ENCODE results near the gene NUP58. TPM values are rescaled to one million over a fixed set of nuclear protein-coding genes. Genes with fewer than 3 reads are reported as not detected.

Gene NUP58
- total RNA-seq, 2 experiments from 2014 or later, result 85.6 to 91.0 TPM

GRCh38 chr13:25380082-25380481, 78.7 kb downstream of the NUP58 start:
- ATAC-seq, result no peak
- no peak for DNase-seq
- POLR2A ChIA-PET, result interaction anchor here (0.7 kb wide), 1 partner anchor 32 kb away, joined by 3 read pairs; no protein-coding TSS in a partner anchor
- CTCF ChIA-PET, result no interaction called here
- no peaks in the 10 kb centered on the region for H3K9me3 Mint-ChIP-seq (ENCODE audit: insufficient read depth)
- H3K27ac Mint-ChIP-seq, result no peak overlapping the region
- peaks cover 3% of the 10 kb centered on the region for H3K4me1 Mint-ChIP-seq (ENCODE audit: low read depth)
- H3K27me3 Mint-ChIP-seq (ENCODE audit: low read depth), result peaks cover 50% of the 10 kb centered on the region
- no peaks in the 10 kb centered on the region for H3K36me3 Mint-ChIP-seq (ENCODE audit: low read depth)
- H3K4me3 Mint-ChIP-seq, result no peak overlapping the region

GRCh38 chr13:25380741-25381324, 79.4 kb downstream of the NUP58 start:
- CTCF ChIA-PET, result no interaction called here
- DNase-seq (no peak), ATAC-seq (no peak)
- Mint-ChIP-seq H3K4me3 (no peak overlapping the region), H3K27me3 (ENCODE audit: low read depth) (peaks cover 46% of the 10 kb centered on the region), H3K27ac (no peak overlapping the region), H3K9me3 (ENCODE audit: insufficient read depth) (no peaks in the 10 kb centered on the region), H3K4me1 (ENCODE audit: low read depth) (peaks cover under 1% of the 10 kb centered on the region), H3K36me3 (ENCODE audit: low read depth) (no peaks in the 10 kb centered on the region)
- POLR2A ChIA-PET, result no interaction called here

- H3K36me3 Mint-ChIP-seq (ENCODE audit: low read depth), result no peaks in the 10 kb centered on the region
- peaks cover 27% of the 10 kb centered on the region for H3K27me3 Mint-ChIP-seq (ENCODE audit: low read depth)
- POLR2A ChIA-PET, result no interaction called here
- CTCF ChIA-PET, result no interaction called here
- no peaks in the 10 kb centered on the region for H3K9me3 Mint-ChIP-seq (ENCODE audit: insufficient read depth)
- H3K27ac Mint-ChIP-seq, result no peak overlapping the region
- no peak for ATAC-seq
- DNase-seq, result no peak
- no peaks in the 10 kb centered on the region for H3K4me1 Mint-ChIP-seq (ENCODE audit: low read depth)
- H3K4me3 Mint-ChIP-seq, result no peak overlapping the region
Observed at GRCh38 chr13:25384758-25385410, 83.5 kb downstream of the NUP58 start.

GRCh38 chr13:25391932-25392331, 90.5 kb downstream of the NUP58 start:
- Mint-ChIP-seq H3K27ac (no peak overlapping the region), H3K4me3 (no peak overlapping the region), H3K27me3 (ENCODE audit: low read depth) (peaks cover 18% of the 10 kb centered on the region), H3K9me3 (ENCODE audit: insufficient read depth) (no peaks in the 10 kb centered on the region), H3K4me1 (ENCODE audit: low read depth) (no peaks in the 10 kb centered on the region), H3K36me3 (ENCODE audit: low read depth) (no peaks in the 10 kb centered on the region)
- CTCF ChIA-PET, result interaction anchor here (1.1 kb wide), 1 partner anchor 16 kb away, joined by 3 read pairs; no protein-coding TSS in a partner anchor
- ATAC-seq (no peak), DNase-seq (no peak)
- POLR2A ChIA-PET, result no interaction called here

Other genes with a start within 250 kb of the NUP58 start
- gene PABPC3, start 205.5 kb upstream of the NUP58 start, total RNA-seq, result under 1 TPM; 0.63 to 0.79 TPM
- gene AMER2, start 129.3 kb upstream of the NUP58 start, total RNA-seq, result not detected
- gene MTMR6, start 14.1 kb upstream of the NUP58 start, total RNA-seq, result 10 to 100 TPM; 18.4 to 20.0 TPM
- 1 to 10 TPM; 1.1 to 1.2 TPM for gene ATP8A2, start 70.3 kb downstream of the NUP58 start, total RNA-seq

All from activated CD8-positive, alpha-beta T cell treated with anti-CD3 and anti-CD28 coated beads, Interleukin-2, amount 10 ng/mL, durations not matched to agents 7 days and 5 days (primary cell).